ENCODE measurements around the gene C2CD4B. TPM values are rescaled to one million over a fixed set of nuclear protein-coding genes. Genes with fewer than 3 reads are reported as not detected.

Gene C2CD4B
- total RNA-seq, 1 donor from 2014 or later, result not detected

GRCh38 chr15:62119227-62119864, 45.7 kb downstream of the C2CD4B start:
- Mint-ChIP-seq H3K9me3 (no peaks in the 10 kb centered on the region), H3K4me1 (peaks cover 2% of the 10 kb centered on the region), H3K36me3 (no peaks in the 10 kb centered on the region), H3K27me3 (ENCODE audit: low read depth) (peaks cover 3% of the 10 kb centered on the region), H3K4me3 (no peak overlapping the region), H3K27ac (peak overlapping the region; percentile 45)
- TF ChIP-seq CTCF (IDR thresholded peaks at IDR 0.05; ENCODE audit: unreplicated experiment), result no peak
- DNase-seq (ENCODE audit: low spot score in 2 of 2, unreplicated experiment in 2 of 2), result no peak

GRCh38 chr15:62118520-62119226, 46.4 kb downstream of the C2CD4B start:
- peaks cover 2% of the 10 kb centered on the region for H3K4me1 Mint-ChIP-seq
- no peak overlapping the region for H3K4me3 Mint-ChIP-seq
- peak overlapping the region; percentile 15 for H3K27ac Mint-ChIP-seq
- no peaks in the 10 kb centered on the region for H3K36me3 Mint-ChIP-seq
- H3K9me3 Mint-ChIP-seq, result no peaks in the 10 kb centered on the region
- DNase-seq (ENCODE audit: low spot score in 2 of 2, unreplicated experiment in 2 of 2), result no peak
- TF ChIP-seq CTCF (IDR thresholded peaks at IDR 0.05; ENCODE audit: unreplicated experiment), result no peak
- peaks cover 3% of the 10 kb centered on the region for H3K27me3 Mint-ChIP-seq (ENCODE audit: low read depth)

- Mint-ChIP-seq H3K27me3 (ENCODE audit: low read depth) (peaks cover 6% of the 10 kb centered on the region), H3K27ac (no peak overlapping the region), H3K4me1 (peaks cover 10% of the 10 kb centered on the region), H3K4me3 (no peak overlapping the region), H3K36me3 (no peaks in the 10 kb centered on the region), H3K9me3 (no peaks in the 10 kb centered on the region)
- no peak for DNase-seq (ENCODE audit: low spot score in 2 of 2, unreplicated experiment in 2 of 2)
- TF ChIP-seq CTCF (IDR thresholded peaks at IDR 0.05; ENCODE audit: unreplicated experiment), result no peak
These were observed 49.2 kb downstream of the C2CD4B start for GRCh38 chr15:62115847-62116246.

Other genes with a start within 250 kb of the C2CD4B start
- 42.8 to 44.9 TPM (median 44.7 TPM) in 3 replicates for gene VPS13C, start 104.8 kb downstream of the C2CD4B start, total RNA-seq
- not detected in 3 replicates for gene C2CD4A, start 98.3 kb downstream of the C2CD4B start, total RNA-seq
- 18.1 to 19.9 TPM (median 18.1 TPM) in 3 replicates for gene TLN2, start 225.3 kb upstream of the C2CD4B start, total RNA-seq

Data from mesothelial cell of epicardium (in vitro differentiated cells).